ENCODE results near the gene TMEM233. TPM values are rescaled to one million over a fixed set of nuclear protein-coding genes. Genes with fewer than 3 reads are reported as not detected.
A peak's percentile ranks its signal among the peaks of the same experiment; 100 is the strongest.

The TMEM233 gene
- total and polyA plus RNA-seq, 10 of the 15 experiments (the other 5 are each of a cell fraction or from before 2014, with no cell fraction given) = not detected

GRCh38 chr12:119666900-119667576 is 73.5 kb downstream of the TMEM233 start (continued):
- TF ChIP-seq ZBTB4 (CRISPR knock-in tag; IDR thresholded peaks at IDR 0.05) (no peak), CHD4 (IDR thresholded peaks at IDR 0.05) (no peak), KAT2A (conservative IDR thresholded peaks at IDR 0.05; ENCODE audit: control insufficient read depth, low read depth, low read length) (no peak), SIX5 (IDR thresholded peaks at IDR 0.05; ENCODE audit: low read depth, low read length, severe bottlenecking) (no peak), ATF2 (IDR thresholded peaks at IDR 0.05; ENCODE audit: low read length) (peak; percentile 74), CBX5 (IDR thresholded peaks at IDR 0.05; ENCODE audit: low read depth) (no peak)

All from GM12878 (cell line).